Activated naive CD8-positive, alpha-beta T cell treated with anti-CD3 and anti-CD28 coated beads, Interleukin-2, amount 50 U/mL, for 16 hours (primary cell): ENCODE measurements around the gene DUSP6.

Source experiments
- DNase-seq: peaks from one replicate; pipeline ENCODE4 v3.0.0-alpha.2; 2020; ENCODE audit warnings: low read depth, low spot score

DUSP6 gene

GRCh38 chr12:89328151-89329030 is 23.9 kb downstream of the DUSP6 start:
- no peak for DNase-seq

- no peak for DNase-seq
Observed at GRCh38 chr12:89327486-89328094, 24.7 kb downstream of the DUSP6 start.

GRCh38 chr12:89326239-89327040 is 25.9 kb downstream of the DUSP6 start:
- DNase-seq: no peak

- no peak for DNase-seq
Observed at GRCh38 chr12:89325495-89325894, 26.8 kb downstream of the DUSP6 start.

DNA sequence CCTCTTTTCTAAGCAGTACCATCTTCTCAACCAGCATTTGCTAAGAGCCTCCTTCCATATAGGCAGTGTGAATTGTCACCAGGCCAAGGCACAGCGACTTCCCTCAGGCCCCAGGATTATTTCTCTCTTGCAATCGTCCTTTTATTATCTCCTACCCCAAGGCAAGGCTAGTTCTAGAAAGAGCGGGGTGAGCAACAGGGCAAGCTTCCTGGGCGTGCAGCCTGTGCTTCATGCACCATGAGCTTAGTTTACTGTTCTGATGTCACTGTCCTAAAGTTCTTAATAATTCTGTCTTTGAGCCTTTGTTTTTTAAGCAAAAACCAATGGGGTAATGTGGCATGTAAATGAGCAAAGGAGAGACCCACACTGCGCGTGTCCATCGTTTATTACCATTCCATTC is 27.9 kb downstream of the DUSP6 start:
- DNase-seq: no peak

DNA sequence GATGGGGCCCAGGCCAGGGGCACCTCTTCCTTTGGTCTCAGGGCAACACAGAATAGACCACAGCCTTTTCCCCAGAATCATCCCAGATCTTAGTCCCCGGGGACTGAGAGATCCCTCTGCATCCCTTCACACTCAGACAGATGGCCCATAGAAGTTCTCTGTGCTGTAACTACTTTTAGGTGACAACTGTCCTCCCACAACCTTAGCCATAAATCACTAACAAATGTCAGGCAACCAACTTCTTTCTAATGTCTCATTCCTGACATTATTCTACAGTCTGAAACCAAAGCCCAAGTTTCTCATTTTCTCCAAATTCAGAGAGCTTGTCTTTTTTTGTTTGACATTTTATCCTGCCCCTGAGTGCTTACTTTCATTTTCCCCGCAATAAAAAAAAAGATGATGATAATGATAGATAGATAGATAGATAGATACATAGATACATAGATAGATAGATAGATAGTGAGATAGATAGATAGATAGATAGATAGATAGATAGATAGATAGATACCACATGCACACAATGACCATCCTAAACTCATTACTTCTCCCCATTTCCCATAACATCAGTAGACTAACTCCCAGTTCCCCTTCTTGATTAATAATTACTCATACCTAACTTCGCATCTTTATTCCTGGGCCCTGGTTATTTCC is 28.6 kb downstream of the DUSP6 start:
- no peak for DNase-seq

- no peak for DNase-seq
Observed at GRCh38 chr12:89320735-89321134, 31.6 kb downstream of the DUSP6 start.

GRCh38 chr12:89319606-89320005 is 32.7 kb downstream of the DUSP6 start:
- no peak for DNase-seq

DNA sequence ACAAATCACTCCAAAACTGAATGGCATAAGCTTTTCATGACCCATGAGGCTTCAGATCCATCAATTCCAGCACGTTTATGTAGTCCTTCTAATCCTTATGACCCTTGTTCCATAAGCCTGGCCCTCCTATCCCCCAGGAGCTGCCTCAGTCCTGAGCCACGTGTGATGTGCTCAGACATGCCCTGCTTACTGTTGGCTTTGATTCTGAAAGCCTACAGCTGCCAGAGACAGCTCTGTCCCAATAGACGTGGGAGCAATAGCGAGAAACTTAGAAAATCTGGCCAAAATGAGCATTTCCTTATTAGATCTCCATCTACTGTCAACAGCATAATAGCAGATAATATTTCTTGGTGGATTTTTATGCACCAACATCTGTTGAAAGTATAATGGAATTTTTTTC is 33.2 kb downstream of the DUSP6 start:
- DNase-seq: no peak

DNA sequence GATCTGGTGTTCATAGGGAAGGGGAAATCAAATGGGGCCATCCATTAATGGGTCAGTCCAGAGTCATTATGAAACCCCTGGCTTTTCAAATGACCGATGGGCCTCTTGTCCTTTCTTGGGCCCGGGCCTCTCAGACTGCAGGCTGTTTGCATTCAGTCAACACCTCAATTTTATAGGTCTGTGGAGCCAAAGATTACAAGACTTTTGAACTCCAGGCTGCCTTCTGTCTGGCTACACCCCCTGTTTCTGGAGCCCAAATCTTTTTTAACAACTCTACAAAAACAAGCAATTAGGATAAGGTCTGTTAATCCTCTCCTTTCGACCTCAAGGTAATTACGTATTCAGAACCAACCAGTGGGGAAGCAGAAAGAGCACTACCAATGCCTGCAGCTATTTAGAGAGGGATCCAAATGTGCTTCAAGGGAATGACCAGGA is 35.6 kb downstream of the DUSP6 start:
- DNase-seq: no peak

- no peak for DNase-seq
Observed at GRCh38 chr12:89314060-89314761, 38.1 kb downstream of the DUSP6 start.

- no peak for DNase-seq
Observed at GRCh38 chr12:89311703-89312293, 40.5 kb downstream of the DUSP6 start.

DNA sequence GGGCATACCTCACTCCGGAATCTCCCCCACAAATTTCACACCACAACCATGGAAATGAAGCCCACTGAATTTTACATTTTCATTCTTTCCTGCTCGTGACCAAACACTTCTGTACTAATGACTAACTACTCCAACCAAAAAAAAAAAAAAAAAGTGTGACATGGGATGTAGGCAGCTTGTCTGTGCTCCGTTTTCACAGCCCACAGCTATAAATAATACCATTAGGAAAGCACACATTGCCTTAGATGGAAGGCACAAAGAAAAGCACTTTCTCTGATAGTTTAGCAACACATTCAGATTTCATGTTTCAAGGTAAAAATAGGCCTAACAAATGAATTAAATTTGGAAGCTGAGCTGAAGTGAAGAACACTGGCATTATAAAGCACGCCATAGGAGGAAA is 42.5 kb downstream of the DUSP6 start:
- DNase-seq: no peak

DNA sequence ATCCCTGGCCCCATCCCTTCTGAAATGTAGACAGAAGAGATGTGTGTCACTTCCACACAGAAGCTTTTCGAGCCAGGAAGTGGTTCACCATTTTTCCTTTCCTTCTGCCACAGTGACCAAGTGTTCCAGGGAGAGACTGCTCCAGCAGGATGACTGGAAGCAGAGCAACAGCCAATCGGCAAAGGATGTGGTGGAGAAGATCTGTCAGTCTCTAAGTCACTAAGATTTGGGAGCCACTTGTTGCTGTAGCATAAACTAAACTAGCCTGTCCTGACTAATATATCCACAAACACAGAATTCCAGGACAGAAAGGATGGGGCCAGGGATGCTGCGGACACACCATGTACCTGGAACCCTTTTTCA is 42.9 kb downstream of the DUSP6 start:
- no peak for DNase-seq

GRCh38 chr12:89307474-89308253 is 44.6 kb downstream of the DUSP6 start:
- DNase-seq: no peak

- DNase-seq: no peak
Observed at GRCh38 chr12:89306827-89307473, 45.4 kb downstream of the DUSP6 start.

- DNase-seq: no peak
Observed at GRCh38 chr12:89305373-89305772, 46.9 kb downstream of the DUSP6 start.

DNA sequence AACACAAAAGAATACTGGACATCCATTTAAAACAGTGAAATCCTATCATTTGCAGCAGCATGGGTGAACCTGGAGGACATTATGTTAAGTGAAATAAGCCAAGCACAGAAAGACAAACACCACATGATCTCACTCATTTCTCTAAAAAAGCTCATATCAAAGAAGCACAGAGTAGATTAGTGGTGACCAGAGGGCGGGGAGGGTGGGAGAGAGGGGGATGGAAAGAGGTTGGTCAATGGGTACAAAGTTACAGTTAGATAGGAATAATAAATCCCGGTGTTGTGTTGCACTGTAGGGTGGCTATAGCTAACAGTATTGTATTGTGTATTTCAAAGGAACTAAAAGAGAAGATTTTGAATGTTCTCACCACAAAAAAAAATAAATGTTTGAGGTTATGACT is 52.4 kb downstream of the DUSP6 start:
- DNase-seq: no peak

DNA sequence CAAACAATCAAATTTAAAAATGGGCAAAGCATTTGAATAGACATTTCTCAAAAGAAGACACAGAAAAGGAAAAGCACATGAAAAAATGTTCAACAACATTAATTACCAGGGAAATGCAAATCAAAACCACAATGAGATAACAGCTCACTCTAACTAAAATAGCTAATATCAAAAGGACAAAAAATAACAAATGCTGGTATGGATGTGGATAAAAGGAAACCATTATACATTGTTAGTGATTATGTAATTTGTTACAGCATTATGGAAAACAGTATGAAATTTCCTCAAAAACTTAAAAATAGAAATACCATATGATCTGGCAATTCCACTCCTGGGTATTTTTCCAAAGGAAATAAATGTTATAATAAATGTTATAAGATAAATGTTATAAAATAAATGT is 52.9 kb downstream of the DUSP6 start:
- no peak for DNase-seq
